Osteocyte (in vitro differentiated cells): ENCODE measurements around the gene MOGAT3. TPM values are rescaled to one million over a fixed set of nuclear protein-coding genes. Genes with fewer than 3 reads are reported as not detected.
A peak's percentile ranks its signal among the peaks of the same experiment; 100 is the strongest.

Experiments
- DNase-seq: peaks from one replicate; pipeline ENCODE4 v3.0.0; 2021; ENCODE audit warnings: mixed read lengths; ENCODE audit not compliant: unreplicated experiment; ENCODE audit errors: extremely low spot score
- H3K27ac Mint-ChIP-seq: one replicate; pipeline ENCODE4 v1.8.0; 2021; ENCODE audit warnings: mild to moderate bottlenecking, mixed read lengths; ENCODE audit not compliant: unreplicated experiment
- H3K27me3 Mint-ChIP-seq: one replicate; pipeline ENCODE4 v1.8.0; 2021; ENCODE audit warnings: mixed read lengths; ENCODE audit not compliant: unreplicated experiment
- H3K36me3 Mint-ChIP-seq: one replicate; pipeline ENCODE4 v1.8.0; 2021; ENCODE audit warnings: mixed read lengths; ENCODE audit not compliant: unreplicated experiment
- H3K4me1 Mint-ChIP-seq: one replicate; pipeline ENCODE4 v1.8.0; 2021; ENCODE audit warnings: mixed read lengths; ENCODE audit not compliant: unreplicated experiment
- H3K4me3 Mint-ChIP-seq: one replicate; pipeline ENCODE4 v1.8.0; 2021; ENCODE audit warnings: mild to moderate bottlenecking, moderate library complexity, mixed read lengths; ENCODE audit not compliant: unreplicated experiment
- H3K9me3 Mint-ChIP-seq: one replicate; pipeline ENCODE4 v1.8.0; 2021; ENCODE audit warnings: mixed read lengths; ENCODE audit not compliant: unreplicated experiment
- CTCF ChIP-seq: fragments of 200-600 bp; sonication (generic); IDR thresholded peaks from 2 replicates; pipeline ENCODE4 v1.5.0; 2021; ENCODE audit warnings: antibody characterized with exemption, mild to moderate bottlenecking, moderate library complexity
- total RNA-seq: library from RNA; stranded (reverse); gene quantifications from 2 replicates; pipeline ENCODE4 v1.2.1, GENCODE V29; 2021

The MOGAT3 gene
- total RNA-seq, 1 donor from 2014 or later: not detected

- Mint-ChIP-seq H3K27me3 (peaks cover 81% of the 10 kb centered on the region), H3K27ac (no peak overlapping the region), H3K4me1 (peaks cover 38% of the 10 kb centered on the region), H3K4me3 (peak overlapping the region; percentile 60), H3K9me3 (no peaks in the 10 kb centered on the region), H3K36me3 (no peaks in the 10 kb centered on the region)
- DNase-seq: no peak
- no peak for TF ChIP-seq CTCF
Observed at GRCh38 chr7:101172005-101172853, 28.6 kb downstream of the MOGAT3 start.

GRCh38 chr7:101171442-101171837 lies 29.4 kb downstream of the MOGAT3 start:
- DNase-seq: no peak
- no peaks in the 10 kb centered on the region for H3K36me3 Mint-ChIP-seq
- peak; percentile 30 for TF ChIP-seq CTCF
- peak overlapping the region; percentile 40 for H3K4me3 Mint-ChIP-seq
- H3K9me3 Mint-ChIP-seq: no peaks in the 10 kb centered on the region
- peaks cover 79% of the 10 kb centered on the region for H3K27me3 Mint-ChIP-seq
- H3K27ac Mint-ChIP-seq: no peak overlapping the region
- peaks cover 41% of the 10 kb centered on the region for H3K4me1 Mint-ChIP-seq

- no peak for DNase-seq
- Mint-ChIP-seq H3K27ac (no peak overlapping the region), H3K27me3 (peaks cover 80% of the 10 kb centered on the region), H3K9me3 (no peaks in the 10 kb centered on the region), H3K36me3 (no peaks in the 10 kb centered on the region), H3K4me3 (peak overlapping the region; percentile 39), H3K4me1 (peaks cover 46% of the 10 kb centered on the region)
- no peak for TF ChIP-seq CTCF
Observed at GRCh38 chr7:101170617-101171441, 30.0 kb downstream of the MOGAT3 start.

- peak; percentile 90 for TF ChIP-seq CTCF
- Mint-ChIP-seq H3K9me3 (no peaks in the 10 kb centered on the region), H3K27ac (no peak overlapping the region), H3K27me3 (peaks cover 78% of the 10 kb centered on the region), H3K4me1 (peaks cover 53% of the 10 kb centered on the region), H3K36me3 (no peaks in the 10 kb centered on the region), H3K4me3 (no peak overlapping the region)
- DNase-seq: peak; percentile 93
Observed at GRCh38 chr7:101169838-101170551, 30.8 kb downstream of the MOGAT3 start.
